HG02798 (cell line): ENCODE results near the gene HEPACAM.

ENCODE experiments used
- ATAC-seq: cut with Tn5 transposase; IDR thresholded peaks from one replicate; pipeline ENCODE4 v1.9.1; 2021; ENCODE audit warnings: mild to moderate bottlenecking; ENCODE audit not compliant: unreplicated experiment, poor library complexity

HEPACAM gene

GRCh38 chr11:124944565-124944964 is 8.7 kb upstream of the HEPACAM start:
- ATAC-seq = no peak

- no peak for ATAC-seq
These were observed 7.9 kb upstream of the HEPACAM start for GRCh38 chr11:124943741-124944140.

- ATAC-seq = no peak
These were observed 7.4 kb upstream of the HEPACAM start for GRCh38 chr11:124943254-124943616.

- no peak for ATAC-seq
These were observed 6.8 kb upstream of the HEPACAM start for GRCh38 chr11:124942466-124943253.

GRCh38 chr11:124941703-124942102 is 5.9 kb upstream of the HEPACAM start:
- ATAC-seq = peak; percentile 46

- ATAC-seq = no peak
These were observed 3.1 kb upstream of the HEPACAM start for GRCh38 chr11:124938970-124939369.

- no peak for ATAC-seq
These were observed 2.4 kb upstream of the HEPACAM start for GRCh38 chr11:124938206-124938765.

- no peak for ATAC-seq
These were observed 1.6 kb upstream of the HEPACAM start for GRCh38 chr11:124937336-124937935.

GRCh38 chr11:124934862-124935547 is 842 bp downstream of the HEPACAM start:
- no peak for ATAC-seq

- ATAC-seq = peak; percentile 71
These were observed 5.0 kb downstream of the HEPACAM start for GRCh38 chr11:124930799-124931198.

GRCh38 chr11:124928942-124929665 is 6.7 kb downstream of the HEPACAM start:
- no peak for ATAC-seq

GRCh38 chr11:124923296-124923695 is 12.6 kb downstream of the HEPACAM start:
- no peak for ATAC-seq

GRCh38 chr11:124922831-124923230 is 13.0 kb downstream of the HEPACAM start:
- no peak for ATAC-seq

GRCh38 chr11:124920870-124921609 is 14.8 kb downstream of the HEPACAM start:
- peak; percentile 63 for ATAC-seq

GRCh38 chr11:124920356-124920755 is 15.5 kb downstream of the HEPACAM start:
- no peak for ATAC-seq

GRCh38 chr11:124919898-124920297 is 15.9 kb downstream of the HEPACAM start:
- no peak for ATAC-seq

- ATAC-seq = no peak
These were observed 16.9 kb downstream of the HEPACAM start, which contains the start of gene HEPN1 for GRCh38 chr11:124918950-124919349. TSS of gene HEPN1 (plus strand) at chr11:124919250.

- ATAC-seq = no peak
These were observed 18.7 kb downstream of the HEPACAM start for GRCh38 chr11:124917115-124917637.

- ATAC-seq = no peak
These were observed 19.5 kb downstream of the HEPACAM start for GRCh38 chr11:124916370-124916710.
